ENCODE data around the gene ASPRV1. TPM values are rescaled to one million over a fixed set of nuclear protein-coding genes. Genes with fewer than 3 reads are reported as not detected.
"Not testable (repeated sequence)": the region's sequence is repeated elsewhere in the genome, so short reads cannot be mapped to it uniquely, and the experiment has no call there.

The ASPRV1 gene
- total RNA-seq, 1 donor from 2014 or later: 1.9 TPM

DNA sequence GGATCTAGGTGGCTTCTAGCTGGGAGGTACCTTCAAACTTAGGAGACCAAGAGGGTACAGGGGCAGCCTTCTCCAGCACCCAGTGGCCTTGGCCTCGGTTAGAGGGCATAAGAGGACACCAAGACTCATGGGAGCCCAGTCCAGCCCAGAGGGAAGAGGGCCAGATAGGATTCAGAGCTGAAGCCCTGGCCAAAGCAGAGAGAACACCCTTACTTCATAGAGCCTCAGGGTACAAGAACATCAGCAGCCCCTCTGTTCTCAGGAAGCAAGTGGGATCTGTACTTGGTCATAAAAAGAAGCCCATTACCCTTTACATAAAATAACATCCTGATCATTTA is 45.0 kb upstream of the ASPRV1 start:
- Histone ChIP-seq H3K4me1 (peaks cover 10% of the 10 kb centered on the region), H3K27ac (no peak overlapping the region), H3K4me3 (no peak overlapping the region), H3K27me3 (ENCODE audit: low read depth) (no peaks in the 10 kb centered on the region), H3K9me3 (no peaks in the 10 kb centered on the region), H3K36me3 (no peaks in the 10 kb centered on the region)
- intact Hi-C loops (cut with DNase I): no loop called here
- DNase-seq (no peak), ATAC-seq (no peak)
- TF ChIP-seq, protein P1, sequence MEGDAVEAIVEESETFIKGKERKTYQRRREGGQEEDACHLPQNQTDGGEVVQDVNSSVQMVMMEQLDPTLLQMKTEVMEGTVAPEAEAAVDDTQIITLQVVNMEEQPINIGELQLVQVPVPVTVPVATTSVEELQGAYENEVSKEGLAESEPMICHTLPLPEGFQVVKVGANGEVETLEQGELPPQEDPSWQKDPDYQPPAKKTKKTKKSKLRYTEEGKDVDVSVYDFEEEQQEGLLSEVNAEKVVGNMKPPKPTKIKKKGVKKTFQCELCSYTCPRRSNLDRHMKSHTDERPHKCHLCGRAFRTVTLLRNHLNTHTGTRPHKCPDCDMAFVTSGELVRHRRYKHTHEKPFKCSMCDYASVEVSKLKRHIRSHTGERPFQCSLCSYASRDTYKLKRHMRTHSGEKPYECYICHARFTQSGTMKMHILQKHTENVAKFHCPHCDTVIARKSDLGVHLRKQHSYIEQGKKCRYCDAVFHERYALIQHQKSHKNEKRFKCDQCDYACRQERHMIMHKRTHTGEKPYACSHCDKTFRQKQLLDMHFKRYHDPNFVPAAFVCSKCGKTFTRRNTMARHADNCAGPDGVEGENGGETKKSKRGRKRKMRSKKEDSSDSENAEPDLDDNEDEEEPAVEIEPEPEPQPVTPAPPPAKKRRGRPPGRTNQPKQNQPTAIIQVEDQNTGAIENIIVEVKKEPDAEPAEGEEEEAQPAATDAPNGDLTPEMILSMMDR (IDR thresholded peaks at IDR 0.05): no peak

DNA sequence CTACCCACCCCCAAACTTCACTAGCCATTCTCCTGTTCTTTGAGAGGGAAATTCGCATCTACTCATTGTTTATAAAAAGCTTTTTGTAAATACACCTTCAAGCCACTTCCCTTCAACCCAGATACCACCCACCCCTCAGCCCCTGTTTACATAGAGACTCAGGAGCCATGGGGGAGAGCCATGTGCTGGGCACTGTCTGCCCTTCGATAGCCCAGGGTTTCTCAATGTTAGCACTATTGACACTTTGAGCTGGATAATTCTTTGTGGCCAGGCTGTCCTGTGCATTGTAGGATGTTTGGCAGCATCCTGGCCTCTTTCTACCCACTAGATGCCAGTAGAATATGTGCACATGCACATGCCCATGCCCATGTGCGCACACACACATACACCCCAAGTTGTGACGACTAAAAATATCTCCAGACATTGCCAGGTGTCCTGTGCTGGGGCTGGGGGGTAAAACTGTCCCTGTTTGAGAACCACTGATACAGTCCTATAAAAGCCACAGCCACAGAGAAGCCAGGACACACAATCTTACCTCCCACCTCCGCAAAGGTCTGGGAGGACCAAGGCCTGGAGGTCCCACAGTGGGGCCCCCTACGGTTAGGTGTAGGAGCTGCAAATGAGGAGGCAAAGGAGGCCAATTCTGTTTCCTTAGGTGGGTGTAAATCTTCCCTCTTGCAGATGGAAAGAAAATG is 44.5 kb upstream of the ASPRV1 start:
- intact Hi-C loops (cut with DNase I): no loop called here
- no peak for ATAC-seq
- Histone ChIP-seq H3K36me3 (no peaks in the 10 kb centered on the region), H3K27me3 (ENCODE audit: low read depth) (no peaks in the 10 kb centered on the region), H3K9me3 (no peaks in the 10 kb centered on the region), H3K4me3 (no peak overlapping the region), H3K27ac (no peak overlapping the region), H3K4me1 (peaks cover 10% of the 10 kb centered on the region)
- no peak for DNase-seq
- TF ChIP-seq, protein P1 (IDR thresholded peaks at IDR 0.05): no peak

DNA sequence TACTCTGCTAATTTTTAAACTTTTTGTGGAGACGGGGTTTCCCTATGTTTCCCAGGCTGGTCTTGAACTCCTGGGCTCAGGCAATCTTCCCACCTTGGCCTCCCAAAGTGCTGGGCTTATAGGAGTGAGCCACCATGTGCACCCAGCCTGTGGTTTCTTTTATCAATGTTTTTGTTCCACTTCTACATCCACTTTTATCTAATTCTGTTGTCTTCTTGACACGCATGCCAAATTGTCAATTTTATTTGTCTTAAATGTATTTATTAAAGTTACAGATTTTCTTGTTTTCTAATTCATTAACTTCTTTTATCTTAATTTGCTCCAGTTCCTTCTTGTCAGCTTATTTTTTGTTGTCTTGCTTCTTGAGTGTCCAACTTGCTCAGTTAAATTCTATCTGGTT is 43.8 kb upstream of the ASPRV1 start:
- Histone ChIP-seq H3K27ac (no peak overlapping the region), H3K4me3 (no peak overlapping the region), H3K36me3 (no peaks in the 10 kb centered on the region), H3K4me1 (peaks cover 4% of the 10 kb centered on the region), H3K27me3 (ENCODE audit: low read depth) (no peaks in the 10 kb centered on the region), H3K9me3 (no peaks in the 10 kb centered on the region)
- TF ChIP-seq, protein P1 (IDR thresholded peaks at IDR 0.05): no peak
- intact Hi-C loops (cut with DNase I): no loop called here
- ATAC-seq (no peak), DNase-seq (no peak)

DNA sequence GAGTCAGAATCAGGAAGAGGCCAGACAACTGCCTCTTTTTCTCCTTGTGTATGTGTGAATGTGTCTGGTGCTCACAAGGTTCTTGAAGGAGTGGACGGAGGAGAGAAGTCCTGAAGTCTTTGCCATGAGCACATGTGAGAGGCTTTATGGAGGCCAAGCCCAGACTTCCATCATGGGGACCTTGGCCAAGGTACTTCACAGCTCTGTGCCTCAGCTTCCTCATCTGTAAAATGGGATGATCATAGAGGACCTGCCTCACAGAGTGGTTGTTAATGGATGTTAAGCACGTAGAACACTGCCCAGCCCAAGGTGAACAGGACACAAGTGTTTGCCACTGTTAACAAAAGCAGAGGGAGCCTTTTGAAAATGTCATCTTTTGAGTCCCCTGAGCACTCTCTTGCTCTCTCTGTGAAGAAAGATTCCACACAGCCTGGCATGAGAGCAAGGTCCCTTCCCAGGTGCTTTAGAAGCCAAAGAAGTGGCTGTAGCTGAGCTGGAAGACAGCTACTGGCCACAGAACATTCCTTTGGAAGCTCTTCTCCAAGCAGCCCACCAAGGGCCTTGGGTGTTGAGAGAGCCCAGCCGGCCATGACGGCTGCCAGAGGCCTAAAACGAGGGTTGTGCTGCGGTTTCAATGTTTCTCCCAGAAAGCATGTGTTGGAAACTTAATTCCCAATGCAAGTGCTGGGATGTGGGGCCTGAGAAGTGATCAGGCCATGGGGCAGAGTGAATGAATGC is 41.8 kb upstream of the ASPRV1 start:
- TF ChIP-seq, protein P1 (IDR thresholded peaks at IDR 0.05): no peak
- Histone ChIP-seq H3K4me3 (no peak overlapping the region), H3K27me3 (ENCODE audit: low read depth) (no peaks in the 10 kb centered on the region), H3K36me3 (no peaks in the 10 kb centered on the region), H3K4me1 (no peaks in the 10 kb centered on the region), H3K9me3 (no peaks in the 10 kb centered on the region), H3K27ac (no peak overlapping the region)
- intact Hi-C loops (cut with DNase I): no loop called here
- ATAC-seq (no peak), DNase-seq (no peak)

DNA sequence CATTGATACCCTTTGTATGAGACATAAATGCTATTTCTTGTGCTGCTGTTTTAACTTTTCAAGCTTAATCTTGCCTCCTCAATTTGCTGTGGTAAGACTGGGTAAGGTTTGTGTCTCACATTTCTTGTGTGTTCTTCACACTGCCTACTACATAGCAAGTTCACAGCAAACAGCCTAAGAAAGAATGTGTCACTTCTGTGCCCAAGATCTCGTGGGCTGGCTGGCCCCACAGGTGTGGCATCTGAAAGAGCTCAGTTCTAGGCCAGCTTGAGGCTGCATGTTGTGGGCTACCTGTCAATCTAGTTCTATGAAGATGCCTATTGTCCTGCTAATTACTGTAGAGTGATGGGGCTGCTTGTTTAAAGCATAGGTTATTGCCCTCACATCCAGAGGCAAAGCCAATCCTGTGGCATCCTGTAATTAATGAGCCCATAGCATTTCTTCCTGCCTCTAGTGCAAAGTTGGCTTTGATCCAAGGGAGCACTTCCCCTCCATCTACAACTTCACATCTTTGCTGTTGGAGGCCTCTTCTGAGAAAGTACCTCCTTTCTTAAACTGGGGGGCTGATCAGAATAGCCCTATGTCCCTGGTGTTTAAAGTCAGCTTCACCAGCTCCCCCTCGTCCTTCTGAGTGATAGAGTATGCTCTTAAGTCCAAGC is 40.9 kb upstream of the ASPRV1 start:
- H3K4me1 ChIP-seq: no peaks in the 10 kb centered on the region
- H3K27ac ChIP-seq: no peak overlapping the region
- ATAC-seq: no peak
- no peak overlapping the region for H3K4me3 ChIP-seq
- no peaks in the 10 kb centered on the region for H3K36me3 ChIP-seq
- no peaks in the 10 kb centered on the region for H3K9me3 ChIP-seq
- TF ChIP-seq, protein P1 (IDR thresholded peaks at IDR 0.05): no peak
- H3K27me3 ChIP-seq (ENCODE audit: low read depth): no peaks in the 10 kb centered on the region
- intact Hi-C loops (cut with DNase I): no loop called here
- DNase-seq: no peak

DNA sequence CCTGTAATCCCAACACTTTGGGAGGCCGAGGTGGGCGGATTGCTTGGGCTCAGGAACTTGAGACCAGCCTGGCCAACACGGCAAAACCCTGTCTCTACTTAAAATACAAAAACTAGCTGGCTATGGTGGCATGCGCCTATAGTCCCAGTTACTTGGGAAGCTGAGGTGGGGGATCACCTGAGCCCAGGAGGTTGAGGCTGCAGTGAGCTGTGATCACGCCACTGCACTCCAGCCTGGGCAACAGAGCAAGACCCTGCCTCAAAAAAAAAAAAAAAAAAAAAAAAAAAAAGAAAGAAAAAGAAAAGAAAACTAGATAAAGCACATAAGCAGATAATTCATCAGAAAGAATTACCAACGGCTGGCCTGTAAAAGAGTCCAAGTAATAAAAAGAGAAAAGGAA is 39.1 kb upstream of the ASPRV1 start:
- ATAC-seq; DNase-seq; H3K27ac ChIP-seq; intact Hi-C loops (cut with DNase I); H3K4me1 ChIP-seq; H3K9me3 ChIP-seq; H3K4me3 ChIP-seq; H3K36me3 ChIP-seq; H3K27me3 ChIP-seq (ENCODE audit: low read depth): not testable (repeated sequence)

Data from lower lobe of right lung (tissue), 2 donors.